Tibial artery (tissue), 4 donors: ENCODE results near the gene THAP3.
A peak's percentile ranks its signal among the peaks of the same experiment; 100 is the strongest.

ENCODE experiments used
- DNase-seq, 2 donors: peaks; one replicate each; pipeline ENCODE4 v3.0.0-alpha.2; 2019
- H3K27ac ChIP-seq, 2 donors: fragments of 200-600 bp; sonication (generic) in 1 of 2; 1 replicate in 1 of 2; 2 replicates in 1 of 2; pipeline ENCODE4 v1.5.1; 2018 to 2019; ENCODE audit warnings: mild to moderate bottlenecking in 1 of 2
- H3K27me3 ChIP-seq, 2 donors: fragments of 200-600 bp; sonication (generic) in 1 of 2; one replicate each; pipeline versions ENCODE4 v1.5.1 to v1.6.0; 2016 to 2019
- H3K36me3 ChIP-seq, 3 donors: fragments of 200-600 bp; sonication (generic) in 2 of 3; one replicate each; pipeline ENCODE4 v1.5.1; 2016 to 2019; ENCODE audit warnings: mild to moderate bottlenecking in 2 of 3
- H3K4me1 ChIP-seq, 4 donors: fragments of 200-600 bp; sonication (generic) in 2 of 4; 1 replicate in 3 of 4; 2 replicates in 1 of 4; pipeline ENCODE4 v1.5.1; 2016 to 2019
- H3K4me3 ChIP-seq, 2 donors: fragments of 200-600 bp; sonication (generic) in 1 of 2; 1 replicate in 1 of 2; 2 replicates in 1 of 2; pipeline ENCODE4 v1.5.1; 2018 to 2019; ENCODE audit warnings: mild to moderate bottlenecking in 2 of 2
- H3K9me3 ChIP-seq, 3 donors: fragments of 200-600 bp; sonication (generic) in 1 of 3; one replicate each; pipeline ENCODE4 v1.5.1; 2016 to 2019
- intact Hi-C: fragments of 100-400 bp; cut with DNase I; formaldehyde crosslinking; loops from one replicate; pipeline ENCODE4 v1.15.0; 2023; ENCODE audit warnings: low total_unique reads
- TF ChIP-seq, protein P1 (sequence below), 2 experiments: fragments of 200-600 bp in 1 of 2; fragments of 450-650 bp in 1 of 2; IDR thresholded peaks; one replicate each; pipeline ENCODE4 v1.5.1; 2017 to 2019; ENCODE audit warnings: antibody characterized with exemption in 2 of 2, mild to moderate bottlenecking in 1 of 2, moderate library complexity in 1 of 2

THAP3 gene

GRCh38 chr1:6592441-6592840, 32.2 kb upstream of the THAP3 start:
- TF ChIP-seq, protein P1, sequence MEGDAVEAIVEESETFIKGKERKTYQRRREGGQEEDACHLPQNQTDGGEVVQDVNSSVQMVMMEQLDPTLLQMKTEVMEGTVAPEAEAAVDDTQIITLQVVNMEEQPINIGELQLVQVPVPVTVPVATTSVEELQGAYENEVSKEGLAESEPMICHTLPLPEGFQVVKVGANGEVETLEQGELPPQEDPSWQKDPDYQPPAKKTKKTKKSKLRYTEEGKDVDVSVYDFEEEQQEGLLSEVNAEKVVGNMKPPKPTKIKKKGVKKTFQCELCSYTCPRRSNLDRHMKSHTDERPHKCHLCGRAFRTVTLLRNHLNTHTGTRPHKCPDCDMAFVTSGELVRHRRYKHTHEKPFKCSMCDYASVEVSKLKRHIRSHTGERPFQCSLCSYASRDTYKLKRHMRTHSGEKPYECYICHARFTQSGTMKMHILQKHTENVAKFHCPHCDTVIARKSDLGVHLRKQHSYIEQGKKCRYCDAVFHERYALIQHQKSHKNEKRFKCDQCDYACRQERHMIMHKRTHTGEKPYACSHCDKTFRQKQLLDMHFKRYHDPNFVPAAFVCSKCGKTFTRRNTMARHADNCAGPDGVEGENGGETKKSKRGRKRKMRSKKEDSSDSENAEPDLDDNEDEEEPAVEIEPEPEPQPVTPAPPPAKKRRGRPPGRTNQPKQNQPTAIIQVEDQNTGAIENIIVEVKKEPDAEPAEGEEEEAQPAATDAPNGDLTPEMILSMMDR (IDR thresholded peaks at IDR 0.05) = no peak
- Histone ChIP-seq H3K9me3 (no peaks in the 10 kb centered on the region), H3K4me3 (no peak overlapping the region), H3K36me3 (peaks cover 80 to 100% (median 99%) of the 10 kb centered on the region in 3 donors), H3K27me3 (no peaks in the 10 kb centered on the region), H3K27ac (peak overlapping the region; percentile 86), H3K4me1 (peaks cover 0 to 97% (median 85%) of the 10 kb centered on the region in 4 donors)
- intact Hi-C loops = no loop called here
- peak in 1 of 2 donors; percentile 72 for DNase-seq

DNA sequence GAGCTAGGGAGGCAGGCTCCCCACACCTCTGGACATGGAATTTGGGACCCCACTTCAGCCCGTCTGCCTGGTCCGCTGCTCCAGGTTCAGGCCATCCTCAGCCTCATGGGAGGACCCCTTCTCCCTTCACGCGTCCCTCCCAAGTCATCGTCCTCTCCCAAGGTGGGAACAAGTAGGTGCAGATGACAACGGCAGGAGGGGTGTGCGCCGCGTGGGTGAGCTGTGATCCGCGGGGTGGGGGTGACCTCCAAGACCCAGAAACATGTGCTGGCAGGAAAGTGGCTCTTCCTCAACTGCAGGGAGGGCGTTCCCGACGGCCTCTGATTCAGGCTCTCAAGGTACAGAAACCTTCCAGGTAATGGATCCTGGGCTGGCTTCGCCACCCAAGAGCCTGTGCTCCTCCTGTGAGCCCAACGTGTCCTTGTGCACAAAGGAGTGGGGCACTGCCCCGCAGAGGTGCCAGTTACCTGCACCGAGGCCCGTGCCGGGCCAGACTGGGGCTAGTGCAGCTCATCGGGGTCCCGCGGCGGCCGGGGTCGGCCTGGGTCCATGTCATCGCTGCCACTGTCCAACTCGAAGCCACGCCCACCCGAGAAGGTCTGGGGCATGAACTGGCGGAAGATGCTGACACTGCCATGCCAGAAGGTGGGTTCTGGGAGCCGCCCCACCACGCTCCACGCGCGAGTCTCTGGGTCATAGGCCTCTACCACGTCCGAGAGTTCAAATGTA, 31.6 kb upstream of the THAP3 start:
- intact Hi-C loops = no loop called here
- H3K9me3 ChIP-seq = no peaks in the 10 kb centered on the region
- H3K27ac ChIP-seq = peak overlapping the region; percentile 86

GRCh38 chr1:6593810-6594209, 30.9 kb upstream of the THAP3 start:
- no peak for DNase-seq
- TF ChIP-seq, protein P1 (IDR thresholded peaks at IDR 0.05) = no peak
- Histone ChIP-seq H3K36me3 (peaks cover 84 to 100% (median 98%) of the 10 kb centered on the region in 3 donors), H3K4me3 (no peak overlapping the region), H3K9me3 (no peaks in the 10 kb centered on the region), H3K4me1 (peaks cover 0 to 97% (median 86%) of the 10 kb centered on the region in 4 donors), H3K27me3 (no peaks in the 10 kb centered on the region), H3K27ac (peak overlapping the region; percentile 86)
- intact Hi-C loops = no loop called here

More for the DNA sequence above, 31.6 kb upstream of the THAP3 start:
- DNase-seq = no peak
- no peak overlapping the region for H3K4me3 ChIP-seq
- TF ChIP-seq, protein P1 (IDR thresholded peaks at IDR 0.05) = no peak
- peaks cover 84 to 100% (median 99%) of the 10 kb centered on the region in 3 donors for H3K36me3 ChIP-seq
- peaks cover 0 to 97% (median 85%) of the 10 kb centered on the region in 4 donors for H3K4me1 ChIP-seq
- H3K27me3 ChIP-seq = no peaks in the 10 kb centered on the region

DNA sequence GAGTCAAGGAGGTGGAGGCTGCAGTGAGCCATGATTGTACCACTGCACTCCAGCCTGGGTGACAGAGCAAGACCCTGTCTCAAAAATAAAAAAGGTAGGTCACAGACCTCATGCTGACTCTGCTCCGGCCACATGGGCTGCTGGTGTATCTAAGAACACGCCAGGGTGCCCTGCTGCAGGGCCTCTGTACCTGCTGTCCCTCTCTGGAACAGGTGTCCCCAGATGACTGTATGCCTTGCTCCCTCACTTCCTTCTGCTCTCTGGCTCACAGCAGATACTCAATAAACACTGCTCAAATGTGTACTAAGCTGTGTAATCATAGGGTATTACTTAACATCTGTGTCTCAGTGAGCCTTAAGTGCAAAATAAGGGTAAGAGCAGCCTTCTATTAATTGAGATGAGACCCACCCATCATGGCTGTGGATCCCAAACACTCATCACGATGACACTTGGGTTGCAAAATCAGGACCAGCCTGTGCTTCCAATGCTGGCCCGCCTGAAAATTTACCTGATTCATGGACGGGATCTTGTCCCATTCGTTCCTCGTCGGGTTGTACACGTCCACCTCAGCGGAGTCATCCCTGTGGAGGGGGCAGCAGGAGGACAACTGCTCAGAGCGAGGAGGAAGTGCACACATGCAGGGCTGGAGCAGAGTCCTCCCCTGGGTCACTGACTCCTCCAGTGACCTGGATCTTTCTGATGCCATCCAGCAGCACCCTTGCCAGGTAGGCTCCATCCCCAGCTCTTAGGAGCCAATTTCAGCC, 29.5 kb upstream of the THAP3 start:
- intact Hi-C loops = no loop called here
- H3K36me3 ChIP-seq = peaks cover 77 to 98% (median 91%) of the 10 kb centered on the region in 3 donors
- no peaks in the 10 kb centered on the region for H3K27me3 ChIP-seq
- H3K4me3 ChIP-seq = no peak overlapping the region
- H3K9me3 ChIP-seq = no peaks in the 10 kb centered on the region
- TF ChIP-seq, protein P1 (IDR thresholded peaks at IDR 0.05) = no peak
- H3K4me1 ChIP-seq = peaks cover 0 to 98% (median 88%) of the 10 kb centered on the region in 4 donors
- DNase-seq = no peak
- H3K27ac ChIP-seq = peak overlapping the region; percentile 86 to 99

DNA sequence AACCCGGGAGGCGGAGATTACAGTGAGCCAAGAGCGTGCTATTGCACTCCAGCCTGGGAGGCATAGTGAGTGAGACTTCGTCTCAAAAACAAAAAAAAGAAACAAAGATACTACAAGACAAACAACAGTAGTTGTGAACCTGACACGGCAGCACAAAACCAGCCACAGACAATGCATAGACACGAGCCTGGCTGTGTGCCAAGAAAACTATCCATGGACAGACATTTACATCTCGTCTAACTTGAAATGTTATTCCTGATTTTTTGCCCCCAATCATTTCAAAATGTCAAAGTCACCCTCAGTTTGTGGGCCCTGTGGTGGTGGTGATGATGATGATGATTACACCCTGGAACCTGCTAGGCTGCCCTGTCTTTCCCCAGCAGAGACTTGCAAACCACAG, 28.3 kb upstream of the THAP3 start:
- H3K4me1 ChIP-seq = peaks cover 0 to 89% (median 78%) of the 10 kb centered on the region in 4 donors
- peak overlapping the region; percentile 57 to 99 for H3K27ac ChIP-seq
- intact Hi-C loops = no loop called here
- DNase-seq = no peak
- no peaks in the 10 kb centered on the region for H3K27me3 ChIP-seq
- peaks cover 74 to 86% (median 79%) of the 10 kb centered on the region in 3 donors for H3K36me3 ChIP-seq
- TF ChIP-seq, protein P1 (IDR thresholded peaks at IDR 0.05) = no peak
- H3K9me3 ChIP-seq = no peaks in the 10 kb centered on the region
- peak overlapping the region; percentile 10 to 98 for H3K4me3 ChIP-seq
